Breast epithelium (tissue), 4 donors: Measurements from ENCODE around the gene ZNF576. TPM values are rescaled to one million over a fixed set of nuclear protein-coding genes. Genes with fewer than 3 reads are reported as not detected.
A peak's percentile ranks its signal among the peaks of the same experiment; 100 is the strongest.

Experiments used
- DNase-seq, 2 donors: peaks; one replicate each; pipeline ENCODE4 v3.0.0-alpha.2; 2019; ENCODE audit warnings: low spot score in 2 of 2
- H3K27ac ChIP-seq, 2 donors: fragments of 200-600 bp; sonication (generic) in 1 of 2; one replicate each; pipeline ENCODE4 v1.5.1; 2016 to 2019; ENCODE audit warnings: mild to moderate bottlenecking in 1 of 2
- H3K27me3 ChIP-seq, 2 donors: fragments of 200-600 bp; sonication (generic) in 1 of 2; one replicate each; pipeline versions ENCODE4 v1.5.1 to v1.6.0; 2017 to 2019; ENCODE audit warnings: control low read depth in 1 of 2, mild to moderate bottlenecking in 1 of 2
- H3K36me3 ChIP-seq: fragments of 200-600 bp; one replicate; pipeline ENCODE4 v1.5.1; 2019
- H3K4me1 ChIP-seq, 2 donors: fragments of 200-600 bp; sonication (generic); one replicate each; pipeline ENCODE4 v1.5.1; 2016 to 2019; ENCODE audit warnings: control low read depth in 1 of 2
- H3K4me3 ChIP-seq, 3 donors: fragments of 200-600 bp; sonication (generic); 1 replicate in 2 of 3; 2 replicates in 1 of 3; pipeline ENCODE4 v1.5.1; 2016 to 2019; ENCODE audit warnings: mild to moderate bottlenecking in 3 of 3, moderate library complexity in 2 of 3
- H3K9me3 ChIP-seq, 2 donors: fragments of 200-600 bp; sonication (generic) in 1 of 2; one replicate each; pipeline ENCODE4 v1.5.1; 2016 to 2019; ENCODE audit warnings: control low read depth in 1 of 2
- POLR2A ChIP-seq: fragments of 450-650 bp; IDR thresholded peaks from one replicate; pipeline ENCODE4 v1.6.1; 2016; ENCODE audit warnings: antibody characterized with exemption, mild to moderate bottlenecking, moderate library complexity
- POLR2AphosphoS5 ChIP-seq, 3 donors: sonication (generic); formaldehyde crosslinking; IDR thresholded peaks; one replicate each; pipeline ENCODE4 v1.6.1; 2017; ENCODE audit warnings: antibody characterized with exemption in 3 of 3
- intact Hi-C: fragments of 100-400 bp; cut with DNase I; formaldehyde crosslinking; loops from one replicate; pipeline ENCODE4 v1.15.1; 2023; ENCODE audit warnings: low total_unique reads
- total RNA-seq, 3 donors: library from RNA; depleted of rRNA; stranded (reverse); fragments of >200 nt; gene quantifications; one replicate each; pipeline ENCODE4 v1.1.0, GENCODE V29; 2016
- TF ChIP-seq, protein P1 (sequence below), 3 donors: fragments of 450-650 bp; IDR thresholded peaks; one replicate each; pipeline ENCODE4 v1.5.1; 2016 to 2017; ENCODE audit warnings: antibody characterized with exemption in 3 of 3, mild to moderate bottlenecking in 3 of 3, moderate library complexity in 3 of 3

ZNF576 gene
- total RNA-seq, 3 donors from 2014 or later: 14.2 to 18.0 (median 14.8) TPM

- Histone ChIP-seq H3K27ac (peak within 1 kb of the TSS; percentile 73 to 91), H3K9me3 (no peaks in the 10 kb centered on the region), H3K4me1 (peaks cover 0 to 7% of the 10 kb centered on the region in 2 donors), H3K36me3 (no peaks in the 10 kb centered on the region), H3K27me3 (no peaks in the 10 kb centered on the region), H3K4me3 (peak within 1 kb of the TSS; percentile 69 to 87 (median 69))
- intact Hi-C loops: no loop called here
- peak; percentile 40 for TF ChIP-seq POLR2A
- TF ChIP-seq, protein P1, sequence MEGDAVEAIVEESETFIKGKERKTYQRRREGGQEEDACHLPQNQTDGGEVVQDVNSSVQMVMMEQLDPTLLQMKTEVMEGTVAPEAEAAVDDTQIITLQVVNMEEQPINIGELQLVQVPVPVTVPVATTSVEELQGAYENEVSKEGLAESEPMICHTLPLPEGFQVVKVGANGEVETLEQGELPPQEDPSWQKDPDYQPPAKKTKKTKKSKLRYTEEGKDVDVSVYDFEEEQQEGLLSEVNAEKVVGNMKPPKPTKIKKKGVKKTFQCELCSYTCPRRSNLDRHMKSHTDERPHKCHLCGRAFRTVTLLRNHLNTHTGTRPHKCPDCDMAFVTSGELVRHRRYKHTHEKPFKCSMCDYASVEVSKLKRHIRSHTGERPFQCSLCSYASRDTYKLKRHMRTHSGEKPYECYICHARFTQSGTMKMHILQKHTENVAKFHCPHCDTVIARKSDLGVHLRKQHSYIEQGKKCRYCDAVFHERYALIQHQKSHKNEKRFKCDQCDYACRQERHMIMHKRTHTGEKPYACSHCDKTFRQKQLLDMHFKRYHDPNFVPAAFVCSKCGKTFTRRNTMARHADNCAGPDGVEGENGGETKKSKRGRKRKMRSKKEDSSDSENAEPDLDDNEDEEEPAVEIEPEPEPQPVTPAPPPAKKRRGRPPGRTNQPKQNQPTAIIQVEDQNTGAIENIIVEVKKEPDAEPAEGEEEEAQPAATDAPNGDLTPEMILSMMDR (IDR thresholded peaks at IDR 0.05): no peak
- peak; percentile 60 to 79 (median 76) for TF ChIP-seq POLR2AphosphoS5 (IDR thresholded peaks at IDR 0.05)
- peak; percentile 97 to 98 for DNase-seq
Measured at GRCh38 chr19:43575156-43575950, 21.0 kb upstream of the ZNF576 start, which contains the start of the genes PINLYP and XRCC1. Gene PINLYP, plus strand, starts transcription at chr19:43575801. Its CDS starts 1,391 bp downstream, at chr19:43577192. Gene XRCC1, minus strand, starts transcription at chr19:43575527. Its CDS starts 69 bp downstream, at chr19:43575458.

- no peaks in the 10 kb centered on the region for H3K27me3 ChIP-seq
- H3K9me3 ChIP-seq: no peaks in the 10 kb centered on the region
- DNase-seq: no peak
- intact Hi-C loops: no loop called here
- no peaks in the 10 kb centered on the region for H3K36me3 ChIP-seq
- peaks cover 0 to 7% of the 10 kb centered on the region in 2 donors for H3K4me1 ChIP-seq
- peak overlapping the region; percentile 69 to 87 (median 69) for H3K4me3 ChIP-seq
- peak overlapping the region; percentile 73 to 91 for H3K27ac ChIP-seq
- TF ChIP-seq, protein P1 (IDR thresholded peaks at IDR 0.05): no peak
- no peak for TF ChIP-seq POLR2AphosphoS5 (IDR thresholded peaks at IDR 0.05)
- no peak for TF ChIP-seq POLR2A
Measured at GRCh38 chr19:43575955-43576878, 20.2 kb upstream of the ZNF576 start.

DNA sequence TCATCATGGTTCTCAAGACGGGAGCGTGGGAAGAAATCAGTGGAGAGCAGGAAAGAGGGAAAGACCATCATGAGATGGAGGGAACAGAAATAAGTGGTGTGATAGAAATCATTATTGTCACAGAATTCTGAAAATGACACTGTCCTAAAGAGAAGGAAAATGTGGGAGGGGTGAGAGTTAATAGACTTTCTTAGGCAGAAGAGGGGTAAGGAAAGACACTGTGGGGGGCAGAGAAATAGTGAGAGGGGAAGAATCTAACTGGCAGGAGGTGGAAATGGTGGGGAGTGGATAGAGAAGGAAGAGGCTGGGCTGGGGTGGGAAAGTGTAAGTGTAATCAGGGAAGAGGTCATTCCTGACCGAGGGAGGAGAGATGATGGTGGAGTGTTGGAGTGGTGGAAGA is 17.6 kb upstream of the ZNF576 start:
- Histone ChIP-seq H3K9me3 (no peaks in the 10 kb centered on the region), H3K4me1 (peaks cover 0 to 7% of the 10 kb centered on the region in 2 donors), H3K27ac (no peak overlapping the region), H3K36me3 (no peaks in the 10 kb centered on the region), H3K4me3 (no peak overlapping the region), H3K27me3 (no peaks in the 10 kb centered on the region)
- DNase-seq: no peak
- intact Hi-C loops: no loop called here
- TF ChIP-seq, protein P1 (IDR thresholded peaks at IDR 0.05): no peak
- TF ChIP-seq POLR2AphosphoS5 (IDR thresholded peaks at IDR 0.05) (no peak), POLR2A (no peak)

DNA sequence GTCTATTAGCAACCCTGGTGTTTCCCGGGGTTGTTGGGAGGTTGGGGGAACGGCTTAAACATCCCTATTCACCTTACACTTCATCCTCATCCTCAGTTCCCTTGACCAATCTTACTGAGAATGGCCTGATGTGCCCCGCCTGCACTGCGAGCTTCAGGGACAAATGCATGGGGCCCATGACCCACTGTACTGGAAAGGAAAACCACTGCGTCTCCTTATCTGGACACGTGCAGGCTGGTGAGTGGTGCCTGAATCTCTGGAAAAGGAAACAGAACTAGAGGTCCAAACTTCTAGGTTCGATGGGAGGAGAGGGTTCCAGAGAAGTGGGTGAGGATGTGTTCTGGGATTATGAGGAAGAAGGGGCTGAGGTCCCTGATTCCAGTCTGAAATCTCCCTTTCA is 14.9 kb upstream of the ZNF576 start:
- Histone ChIP-seq H3K4me1 (no peaks in the 10 kb centered on the region), H3K27ac (peak overlapping the region; percentile 73 to 90), H3K9me3 (no peaks in the 10 kb centered on the region), H3K36me3 (no peaks in the 10 kb centered on the region), H3K4me3 (peak overlapping the region; percentile 46 to 71 (median 55)), H3K27me3 (no peaks in the 10 kb centered on the region)
- intact Hi-C loops: no loop called here
- TF ChIP-seq, protein P1 (IDR thresholded peaks at IDR 0.05): no peak
- TF ChIP-seq POLR2AphosphoS5 (IDR thresholded peaks at IDR 0.05) (no peak), POLR2A (no peak)
- DNase-seq: no peak
